OCI-LY3 (cell line): ENCODE measurements around the gene SFT2D1.

Source experiments
- H2AFZ ChIP-seq: fragments of 200-600, 300-600 bp; shearing (Covaris generic); 2 replicates; pipeline ENCODE4 v1.6.0; 2014; ENCODE audit warnings: antibody characterized with exemption, low read depth, low read length
- H3K27ac ChIP-seq: fragments of 200-600, 300-600 bp; sonication (generic); 2 replicates; pipeline ENCODE4 v1.5.1; 2014; ENCODE audit warnings: mild to moderate bottlenecking, low read length, moderate library complexity, mixed read lengths
- H3K27me3 ChIP-seq: fragments of 200-600, 300-600 bp; sonication (generic); 2 replicates; pipeline ENCODE4 v1.6.1; 2014; ENCODE audit warnings: low read depth, low read length, mixed read lengths
- H3K36me3 ChIP-seq: fragments of 200-600, 300-600 bp; sonication (generic); replicated peaks from 2 replicates; pipeline ENCODE3; 2014; ENCODE audit warnings: low read depth, low read length, mixed read lengths
- H3K4me1 ChIP-seq: fragments of 300-600, 200-600 bp; sonication (generic); 2 replicates; pipeline ENCODE4 v1.6.1; 2014; ENCODE audit warnings: low read length, mixed read lengths
- H3K4me2 ChIP-seq: fragments of 200-600, 300-600 bp; sonication (generic); 2 replicates; pipeline ENCODE4 v1.6.1; 2014; ENCODE audit warnings: low read length, mixed read lengths
- H3K4me3 ChIP-seq: fragments of 300-600, 200-600 bp; sonication (generic); 2 replicates; pipeline ENCODE4 v1.5.1; 2014; ENCODE audit warnings: antibody characterized with exemption, mild to moderate bottlenecking, low read length, moderate library complexity
- H3K79me2 ChIP-seq: fragments of 300-600, 200-600 bp; shearing (Covaris generic); 2 replicates; pipeline ENCODE4 v1.6.1; 2014; ENCODE audit warnings: mild to moderate bottlenecking, low read length, mixed read lengths
- H3K9ac ChIP-seq: fragments of 300-600, 200-600 bp; shearing (Covaris generic); 2 replicates; pipeline ENCODE4 v1.6.0; 2014; ENCODE audit warnings: mild to moderate bottlenecking, low read length, moderate library complexity
- H3K9me3 ChIP-seq: fragments of 200-600, 300-600 bp; shearing (Covaris generic); 2 replicates; pipeline ENCODE4 v1.6.1; 2014; ENCODE audit warnings: low read length, mixed read lengths; ENCODE audit not compliant: insufficient read depth
- H4K20me1 ChIP-seq: fragments of 200-600, 300-600 bp; sonication (generic); 2 replicates; pipeline ENCODE4 v1.6.1; 2016; ENCODE audit warnings: low read length, mixed read lengths; ENCODE audit not compliant: insufficient read depth
- CTCF ChIP-seq: fragments of 200-600, 300-600 bp; sonication (generic); IDR thresholded peaks from 2 replicates; pipeline ENCODE4 v1.5.1; 2014; ENCODE audit warnings: antibody characterized with exemption, low read length, low read depth
- EZH2phosphoT487 ChIP-seq: fragments of 200-600 bp; shearing (Covaris generic); IDR thresholded peaks from 2 replicates; pipeline ENCODE4 v1.6.1; 2018; ENCODE audit warnings: antibody characterized with exemption, mixed run types, low read depth

Gene SFT2D1

GRCh38 chr6:166297606-166298005, 44.7 kb downstream of the SFT2D1 start:
- Histone ChIP-seq H3K27ac (no peak overlapping the region), H4K20me1 (no peaks in the 10 kb centered on the region), H3K4me1 (no peaks in the 10 kb centered on the region), H3K79me2 (no peaks in the 10 kb centered on the region), H2AFZ (no peak overlapping the region), H3K9me3 (no peaks in the 10 kb centered on the region), H3K36me3 (no peaks in the 10 kb centered on the region), H3K27me3 (no peaks in the 10 kb centered on the region), H3K4me2 (no peak overlapping the region), H3K4me3 (no peak overlapping the region), H3K9ac (no peak overlapping the region)
- TF ChIP-seq EZH2phosphoT487 (no peak), CTCF (no peak)

- H3K4me3 ChIP-seq, result no peak overlapping the region
- no peaks in the 10 kb centered on the region for H3K36me3 ChIP-seq
- H3K27me3 ChIP-seq, result no peaks in the 10 kb centered on the region
- no peak overlapping the region for H3K9ac ChIP-seq
- H3K9me3 ChIP-seq, result no peaks in the 10 kb centered on the region
- H2AFZ ChIP-seq, result no peak overlapping the region
- no peak for TF ChIP-seq CTCF
- no peak for TF ChIP-seq EZH2phosphoT487
- H3K4me1 ChIP-seq, result no peaks in the 10 kb centered on the region
- H4K20me1 ChIP-seq, result no peaks in the 10 kb centered on the region
- H3K27ac ChIP-seq, result no peak overlapping the region
- no peak overlapping the region for H3K4me2 ChIP-seq
- no peaks in the 10 kb centered on the region for H3K79me2 ChIP-seq
Observed at GRCh38 chr6:166296035-166296883, 46.1 kb downstream of the SFT2D1 start.

GRCh38 chr6:166293731-166294584, 48.4 kb downstream of the SFT2D1 start:
- TF ChIP-seq EZH2phosphoT487, result no peak
- no peak for TF ChIP-seq CTCF

More at GRCh38 chr6:166293731-166294584, 48.4 kb downstream of the SFT2D1 start:
- Histone ChIP-seq H3K36me3 (no peaks in the 10 kb centered on the region), H3K27ac (no peak overlapping the region), H3K9me3 (no peaks in the 10 kb centered on the region), H3K79me2 (no peaks in the 10 kb centered on the region), H3K4me3 (no peak overlapping the region), H2AFZ (no peak overlapping the region), H3K4me2 (no peak overlapping the region), H3K27me3 (no peaks in the 10 kb centered on the region), H3K9ac (no peak overlapping the region), H3K4me1 (no peaks in the 10 kb centered on the region), H4K20me1 (no peaks in the 10 kb centered on the region)
